ENCODE measurements around the gene MAS1L.

GRCh38 chr6:29500594-29500993 lies 12.8 kb upstream of the MAS1L start:
- TF ChIP-seq TAF1 (IDR thresholded peaks at IDR 0.05; ENCODE audit: borderline replicate concordance, insufficient read depth, low read length) (no peak), POLR2AphosphoS5 (IDR thresholded peaks at IDR 0.05; ENCODE audit: low read depth, low read length) (no peak), SIN3A (IDR thresholded peaks at IDR 0.05; ENCODE audit: borderline replicate concordance, insufficient read depth, low read length) (no peak)

Data from PFSK-1 (cell line).